SK-N-SH treated with all-trans-retinoic acid at 6 μM for 48 hours (cell line): ENCODE data around the gene SLCO1B1.
"Not testable (repeated sequence)": the region's sequence is repeated elsewhere in the genome, so short reads cannot be mapped to it uniquely, and the experiment has no call there.

ENCODE experiments used
- ATAC-seq: fragments of 200-7000 bp; cut with Tn5 transposase; 3 replicates; pipeline ENCODE4 v1.9.1; 2020; ENCODE audit warnings: mild to moderate bottlenecking, moderate library complexity
- ARNTL ChIP-seq: fragments of 450-650 bp; formaldehyde crosslinking; IDR thresholded peaks from 2 replicates; pipeline ENCODE4 v1.5.0; 2020; ENCODE audit warnings: low read depth, mild to moderate bottlenecking, moderate library complexity, borderline replicate concordance
- BACH2 ChIP-seq: fragments of 250-450 bp; sonication (Bioruptor Pico); IDR thresholded peaks from 2 replicates; pipeline ENCODE4 v1.9.0; 2021; ENCODE audit warnings: mild to moderate bottlenecking, borderline replicate concordance
- CREB5 ChIP-seq: fragments of 250-450 bp; sonication (Bioruptor Pico); IDR thresholded peaks from 2 replicates; pipeline ENCODE4 v1.5.1; 2020; ENCODE audit warnings: low read depth, mild to moderate bottlenecking, moderate library complexity
- CSDC2 ChIP-seq: fragments of 250-450 bp; sonication (Bioruptor Pico); IDR thresholded peaks from 2 replicates; pipeline ENCODE4 v1.5.0; 2020; ENCODE audit warnings: mild to moderate bottlenecking, moderate library complexity
- ESRRG ChIP-seq: fragments of 250-450 bp; sonication (Bioruptor Pico); IDR thresholded peaks from 2 replicates; pipeline ENCODE4 v1.6.1; 2021; ENCODE audit warnings: mild to moderate bottlenecking
- GLIS3 ChIP-seq: fragments of 250-450 bp; sonication (Bioruptor Pico); IDR thresholded peaks from 2 replicates; pipeline ENCODE4 v1.5.0; 2020; ENCODE audit warnings: mild to moderate bottlenecking, moderate library complexity
- ISL1 ChIP-seq: fragments of 250-450 bp; sonication (Bioruptor Pico); IDR thresholded peaks from 2 replicates; pipeline ENCODE4 v2.1.2; 2022; ENCODE audit warnings: mild to moderate bottlenecking, moderate library complexity
- OSR1 ChIP-seq: fragments of 250-450 bp; sonication (Bioruptor Pico); IDR thresholded peaks from 2 replicates; pipeline ENCODE4 v1.8.0; 2022; ENCODE audit warnings: moderate library complexity, mild to moderate bottlenecking, inconsistent platforms
- PPARA ChIP-seq: fragments of 250-450 bp; sonication (Bioruptor Pico); IDR thresholded peaks from 2 replicates; pipeline ENCODE4 v1.5.0; 2020; ENCODE audit warnings: mild to moderate bottlenecking, borderline replicate concordance
- RARB ChIP-seq: fragments of 250-450 bp; sonication (Bioruptor Pico); IDR thresholded peaks from 2 replicates; pipeline ENCODE4 v1.8.0; 2021; ENCODE audit warnings: mild to moderate bottlenecking, moderate library complexity
- SNAI2 ChIP-seq: fragments of 250-450 bp; sonication (Bioruptor Pico); IDR thresholded peaks from 2 replicates; pipeline ENCODE4 v1.5.0; 2020; ENCODE audit warnings: mild to moderate bottlenecking, moderate library complexity
- TCF4 ChIP-seq: fragments of 250-450 bp; sonication (Bioruptor Pico); IDR thresholded peaks from 2 replicates; pipeline ENCODE4 v1.8.0; 2021; ENCODE audit warnings: mild to moderate bottlenecking, moderate library complexity, borderline replicate concordance
- TOX ChIP-seq: fragments of 250-450 bp; sonication (Bioruptor Pico); IDR thresholded peaks from 2 replicates; pipeline ENCODE4 v1.8.0; 2021; ENCODE audit warnings: mild to moderate bottlenecking, moderate library complexity, borderline replicate concordance
- ZC3H10 ChIP-seq: fragments of 250-450 bp; sonication (Bioruptor Pico); IDR thresholded peaks from 2 replicates; pipeline ENCODE4 v1.5.1; 2021; ENCODE audit warnings: mild to moderate bottlenecking, moderate library complexity
- ZFP3 ChIP-seq: fragments of 250-450 bp; sonication (Bioruptor Pico); IDR thresholded peaks from 2 replicates; pipeline ENCODE4 v1.5.0; 2020; ENCODE audit warnings: mild to moderate bottlenecking, moderate library complexity
- ZNF565 ChIP-seq: fragments of 450-650 bp; formaldehyde crosslinking; conservative IDR thresholded peaks from 2 replicates; pipeline ENCODE4 v1.5.0; 2020; ENCODE audit warnings: low read depth, mild to moderate bottlenecking, moderate library complexity
- ZNF70 ChIP-seq: fragments of 450-650 bp; formaldehyde crosslinking; IDR thresholded peaks from 2 replicates; pipeline ENCODE4 v1.5.0; 2020; ENCODE audit warnings: mild to moderate bottlenecking, moderate library complexity
- ZNF8 ChIP-seq: fragments of 450-650 bp; formaldehyde crosslinking; IDR thresholded peaks from 2 replicates; pipeline ENCODE4 v1.5.0; 2020; ENCODE audit warnings: mild to moderate bottlenecking, moderate library complexity
- TF ChIP-seq, protein P1 (sequence below): fragments of 250-450 bp; sonication (Bioruptor Pico); IDR thresholded peaks from 2 replicates; pipeline ENCODE4 v1.5.0; 2020; ENCODE audit warnings: mild to moderate bottlenecking, moderate library complexity
- TF ChIP-seq, protein P2 (sequence below): fragments of 250-450 bp; sonication (Bioruptor Pico); IDR thresholded peaks from 2 replicates; pipeline ENCODE4 v1.8.0; 2020; ENCODE audit warnings: mild to moderate bottlenecking, moderate library complexity, borderline replicate concordance
- TF ChIP-seq, protein P3 (sequence below): fragments of 250-450 bp; sonication (Bioruptor Pico); IDR thresholded peaks from 2 replicates; pipeline ENCODE4 v1.5.1; 2021; ENCODE audit warnings: mild to moderate bottlenecking, moderate library complexity

SLCO1B1 gene

DNA sequence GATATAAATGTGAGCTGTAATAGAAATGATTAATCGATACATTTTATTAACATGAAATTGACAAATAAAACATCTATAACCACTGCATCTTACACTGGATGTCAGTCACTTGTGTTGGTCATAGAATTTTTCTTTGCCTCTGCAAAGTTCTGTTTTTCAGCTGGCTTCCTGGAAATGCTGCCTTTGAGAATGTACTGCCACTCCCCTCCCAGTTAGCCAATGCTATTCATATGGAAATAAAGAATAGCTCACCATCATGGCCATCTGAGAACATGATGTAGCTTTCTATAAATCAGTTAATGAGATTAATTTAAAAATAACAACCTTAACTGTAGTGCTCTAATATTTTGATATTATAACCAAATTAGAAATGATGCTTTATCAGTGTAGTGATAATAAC, 41.1 kb downstream of the SLCO1B1 start:
- ATAC-seq, result no peak

DNA sequence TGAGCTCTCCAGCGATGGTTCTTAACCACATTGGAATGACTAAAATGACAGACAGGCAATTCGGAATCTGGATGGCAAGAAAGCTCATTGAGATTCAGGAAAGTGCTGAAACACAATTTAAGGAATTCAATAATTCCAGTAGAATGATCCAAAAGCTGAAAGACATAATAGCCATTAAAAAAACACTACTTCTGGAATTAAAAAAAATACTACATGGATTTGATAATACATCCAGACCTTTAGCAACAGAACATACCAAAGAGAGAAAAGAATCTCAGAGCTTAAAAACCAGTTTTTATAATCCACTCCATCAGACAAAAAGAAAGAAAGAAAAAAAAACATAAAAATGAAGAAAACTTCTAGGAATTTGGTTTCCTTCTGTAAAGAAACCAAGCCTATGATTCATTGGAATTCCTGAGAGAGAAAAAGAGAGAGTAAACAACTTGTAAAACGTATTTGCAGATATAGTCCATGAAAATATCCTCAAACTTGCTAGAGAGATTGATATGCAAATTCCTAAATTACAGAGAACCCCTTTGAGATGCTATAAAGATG, 52.8 kb downstream of the SLCO1B1 start:
- no peak for TF ChIP-seq GLIS3 (CRISPR knock-in tag)
- TF ChIP-seq RARB, result no peak
- TF ChIP-seq, protein P1, sequence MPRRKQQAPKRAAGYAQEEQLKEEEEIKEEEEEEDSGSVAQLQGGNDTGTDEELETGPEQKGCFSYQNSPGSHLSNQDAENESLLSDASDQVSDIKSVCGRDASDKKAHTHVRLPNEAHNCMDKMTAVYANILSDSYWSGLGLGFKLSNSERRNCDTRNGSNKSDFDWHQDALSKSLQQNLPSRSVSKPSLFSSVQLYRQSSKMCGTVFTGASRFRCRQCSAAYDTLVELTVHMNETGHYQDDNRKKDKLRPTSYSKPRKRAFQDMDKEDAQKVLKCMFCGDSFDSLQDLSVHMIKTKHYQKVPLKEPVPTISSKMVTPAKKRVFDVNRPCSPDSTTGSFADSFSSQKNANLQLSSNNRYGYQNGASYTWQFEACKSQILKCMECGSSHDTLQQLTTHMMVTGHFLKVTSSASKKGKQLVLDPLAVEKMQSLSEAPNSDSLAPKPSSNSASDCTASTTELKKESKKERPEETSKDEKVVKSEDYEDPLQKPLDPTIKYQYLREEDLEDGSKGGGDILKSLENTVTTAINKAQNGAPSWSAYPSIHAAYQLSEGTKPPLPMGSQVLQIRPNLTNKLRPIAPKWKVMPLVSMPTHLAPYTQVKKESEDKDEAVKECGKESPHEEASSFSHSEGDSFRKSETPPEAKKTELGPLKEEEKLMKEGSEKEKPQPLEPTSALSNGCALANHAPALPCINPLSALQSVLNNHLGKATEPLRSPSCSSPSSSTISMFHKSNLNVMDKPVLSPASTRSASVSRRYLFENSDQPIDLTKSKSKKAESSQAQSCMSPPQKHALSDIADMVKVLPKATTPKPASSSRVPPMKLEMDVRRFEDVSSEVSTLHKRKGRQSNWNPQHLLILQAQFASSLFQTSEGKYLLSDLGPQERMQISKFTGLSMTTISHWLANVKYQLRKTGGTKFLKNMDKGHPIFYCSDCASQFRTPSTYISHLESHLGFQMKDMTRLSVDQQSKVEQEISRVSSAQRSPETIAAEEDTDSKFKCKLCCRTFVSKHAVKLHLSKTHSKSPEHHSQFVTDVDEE (CRISPR knock-in tag), result no peak
- no peak for TF ChIP-seq ZFP3
- no peak for TF ChIP-seq CREB5 (CRISPR knock-in tag)
- TF ChIP-seq ZNF8 (CRISPR knock-in tag), result no peak
- no peak for TF ChIP-seq ESRRG (CRISPR knock-in tag)
- TF ChIP-seq OSR1, result no peak
- no peak for TF ChIP-seq ARNTL (CRISPR knock-in tag)
- TF ChIP-seq, protein P2, sequence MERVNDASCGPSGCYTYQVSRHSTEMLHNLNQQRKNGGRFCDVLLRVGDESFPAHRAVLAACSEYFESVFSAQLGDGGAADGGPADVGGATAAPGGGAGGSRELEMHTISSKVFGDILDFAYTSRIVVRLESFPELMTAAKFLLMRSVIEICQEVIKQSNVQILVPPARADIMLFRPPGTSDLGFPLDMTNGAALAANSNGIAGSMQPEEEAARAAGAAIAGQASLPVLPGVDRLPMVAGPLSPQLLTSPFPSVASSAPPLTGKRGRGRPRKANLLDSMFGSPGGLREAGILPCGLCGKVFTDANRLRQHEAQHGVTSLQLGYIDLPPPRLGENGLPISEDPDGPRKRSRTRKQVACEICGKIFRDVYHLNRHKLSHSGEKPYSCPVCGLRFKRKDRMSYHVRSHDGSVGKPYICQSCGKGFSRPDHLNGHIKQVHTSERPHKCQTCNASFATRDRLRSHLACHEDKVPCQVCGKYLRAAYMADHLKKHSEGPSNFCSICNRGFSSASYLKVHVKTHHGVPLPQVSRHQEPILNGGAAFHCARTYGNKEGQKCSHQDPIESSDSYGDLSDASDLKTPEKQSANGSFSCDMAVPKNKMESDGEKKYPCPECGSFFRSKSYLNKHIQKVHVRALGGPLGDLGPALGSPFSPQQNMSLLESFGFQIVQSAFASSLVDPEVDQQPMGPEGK, result no peak
- TF ChIP-seq TCF4 (CRISPR knock-in tag), result no peak
- TF ChIP-seq ZNF565 (CRISPR knock-in tag), result no peak
- no peak for TF ChIP-seq ZNF70 (CRISPR knock-in tag)
- no peak for TF ChIP-seq BACH2 (CRISPR knock-in tag)
- TF ChIP-seq ZC3H10 (CRISPR knock-in tag), result no peak
- TF ChIP-seq, protein P3, sequence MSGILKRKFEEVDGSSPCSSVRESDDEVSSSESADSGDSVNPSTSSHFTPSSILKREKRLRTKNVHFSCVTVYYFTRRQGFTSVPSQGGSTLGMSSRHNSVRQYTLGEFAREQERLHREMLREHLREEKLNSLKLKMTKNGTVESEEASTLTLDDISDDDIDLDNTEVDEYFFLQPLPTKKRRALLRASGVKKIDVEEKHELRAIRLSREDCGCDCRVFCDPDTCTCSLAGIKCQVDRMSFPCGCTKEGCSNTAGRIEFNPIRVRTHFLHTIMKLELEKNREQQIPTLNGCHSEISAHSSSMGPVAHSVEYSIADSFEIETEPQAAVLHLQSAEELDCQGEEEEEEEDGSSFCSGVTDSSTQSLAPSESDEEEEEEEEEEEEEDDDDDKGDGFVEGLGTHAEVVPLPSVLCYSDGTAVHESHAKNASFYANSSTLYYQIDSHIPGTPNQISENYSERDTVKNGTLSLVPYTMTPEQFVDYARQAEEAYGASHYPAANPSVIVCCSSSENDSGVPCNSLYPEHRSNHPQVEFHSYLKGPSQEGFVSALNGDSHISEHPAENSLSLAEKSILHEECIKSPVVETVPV (CRISPR knock-in tag), result no peak
- no peak for TF ChIP-seq PPARA (CRISPR knock-in tag)
- TF ChIP-seq, all 23 proteins: peak for 0
- no peak for ATAC-seq

More for the DNA sequence above, 41.1 kb downstream of the SLCO1B1 start:
- no peak for TF ChIP-seq ZFP3
- no peak for TF ChIP-seq PPARA (CRISPR knock-in tag)
- TF ChIP-seq ARNTL (CRISPR knock-in tag), result no peak
- TF ChIP-seq CREB5 (CRISPR knock-in tag), result no peak
- TF ChIP-seq ESRRG (CRISPR knock-in tag), result no peak
- TF ChIP-seq SNAI2 (CRISPR knock-in tag), result no peak
- no peak for TF ChIP-seq ZNF565 (CRISPR knock-in tag)
- TF ChIP-seq ISL1, result no peak
- no peak for TF ChIP-seq BACH2 (CRISPR knock-in tag)
- TF ChIP-seq ZNF8 (CRISPR knock-in tag), result no peak
- no peak for TF ChIP-seq TOX (CRISPR knock-in tag)
- TF ChIP-seq CSDC2 (CRISPR knock-in tag), result no peak

DNA sequence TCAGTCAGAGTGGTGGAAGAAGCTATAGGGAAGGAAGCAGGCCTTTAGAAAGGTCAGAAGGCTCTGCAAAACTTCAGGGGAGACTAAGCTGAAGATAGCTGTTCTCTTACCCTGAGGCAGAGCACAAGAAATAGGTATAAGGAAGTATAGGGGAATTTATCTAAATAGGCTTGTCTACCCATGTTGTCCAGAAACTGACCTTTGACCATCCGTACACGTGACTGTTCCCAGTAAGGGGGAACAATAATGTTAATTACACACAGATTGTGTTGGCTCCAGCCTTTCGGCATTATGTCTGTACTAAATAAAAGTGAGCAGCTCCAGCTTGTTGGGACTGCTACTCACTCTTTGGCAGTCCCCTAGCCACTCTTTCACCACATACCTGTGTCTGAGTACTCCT, 59.0 kb downstream of the SLCO1B1 start:
- no peak for ATAC-seq
- TF ChIP-seq CSDC2 (CRISPR knock-in tag) (no peak), ZNF8 (CRISPR knock-in tag) (no peak), ARNTL (CRISPR knock-in tag) (no peak), ZC3H10 (CRISPR knock-in tag) (no peak), SNAI2 (CRISPR knock-in tag) (no peak), ISL1 (no peak), ZNF565 (CRISPR knock-in tag) (no peak)
- TF ChIP-seq, protein P2, result no peak

DNA sequence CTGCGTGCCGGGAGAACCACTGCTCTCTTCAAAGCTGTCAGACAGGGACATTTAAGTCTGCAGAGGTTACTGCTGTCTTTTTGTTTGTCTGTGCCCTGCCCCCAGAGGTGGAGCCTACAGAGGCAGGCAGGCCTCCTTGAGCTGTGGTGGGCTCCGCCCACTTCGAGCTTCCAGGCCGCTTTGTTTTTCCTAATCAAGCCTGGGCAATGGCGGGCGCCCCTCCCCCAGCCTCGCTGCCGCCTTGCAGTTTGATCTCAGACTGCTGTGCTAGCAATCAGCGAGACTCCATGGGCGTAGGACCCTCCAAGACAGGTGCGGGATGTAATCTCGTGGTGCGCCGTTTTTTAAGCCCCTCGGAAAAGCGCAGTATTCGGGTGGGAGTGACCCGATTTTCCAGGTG, 83.4 kb downstream of the SLCO1B1 start:
- ATAC-seq, result not testable (repeated sequence)
